GM12874 (cell line): Measurements from ENCODE around the gene TBL2.

Experiments
- TF ChIP-seq, protein P1 (sequence below): IDR thresholded peaks from 2 replicates; pipeline ENCODE4 v1.5.1; 2011; ENCODE audit warnings: low read depth, mild to moderate bottlenecking, control low read depth, low read length, moderate library complexity; ENCODE audit not compliant: insufficient read depth

The TBL2 gene

GRCh38 chr7:73521636-73522104, 56.7 kb downstream of the TBL2 start:
- TF ChIP-seq, protein P1, sequence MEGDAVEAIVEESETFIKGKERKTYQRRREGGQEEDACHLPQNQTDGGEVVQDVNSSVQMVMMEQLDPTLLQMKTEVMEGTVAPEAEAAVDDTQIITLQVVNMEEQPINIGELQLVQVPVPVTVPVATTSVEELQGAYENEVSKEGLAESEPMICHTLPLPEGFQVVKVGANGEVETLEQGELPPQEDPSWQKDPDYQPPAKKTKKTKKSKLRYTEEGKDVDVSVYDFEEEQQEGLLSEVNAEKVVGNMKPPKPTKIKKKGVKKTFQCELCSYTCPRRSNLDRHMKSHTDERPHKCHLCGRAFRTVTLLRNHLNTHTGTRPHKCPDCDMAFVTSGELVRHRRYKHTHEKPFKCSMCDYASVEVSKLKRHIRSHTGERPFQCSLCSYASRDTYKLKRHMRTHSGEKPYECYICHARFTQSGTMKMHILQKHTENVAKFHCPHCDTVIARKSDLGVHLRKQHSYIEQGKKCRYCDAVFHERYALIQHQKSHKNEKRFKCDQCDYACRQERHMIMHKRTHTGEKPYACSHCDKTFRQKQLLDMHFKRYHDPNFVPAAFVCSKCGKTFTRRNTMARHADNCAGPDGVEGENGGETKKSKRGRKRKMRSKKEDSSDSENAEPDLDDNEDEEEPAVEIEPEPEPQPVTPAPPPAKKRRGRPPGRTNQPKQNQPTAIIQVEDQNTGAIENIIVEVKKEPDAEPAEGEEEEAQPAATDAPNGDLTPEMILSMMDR: no peak

DNA sequence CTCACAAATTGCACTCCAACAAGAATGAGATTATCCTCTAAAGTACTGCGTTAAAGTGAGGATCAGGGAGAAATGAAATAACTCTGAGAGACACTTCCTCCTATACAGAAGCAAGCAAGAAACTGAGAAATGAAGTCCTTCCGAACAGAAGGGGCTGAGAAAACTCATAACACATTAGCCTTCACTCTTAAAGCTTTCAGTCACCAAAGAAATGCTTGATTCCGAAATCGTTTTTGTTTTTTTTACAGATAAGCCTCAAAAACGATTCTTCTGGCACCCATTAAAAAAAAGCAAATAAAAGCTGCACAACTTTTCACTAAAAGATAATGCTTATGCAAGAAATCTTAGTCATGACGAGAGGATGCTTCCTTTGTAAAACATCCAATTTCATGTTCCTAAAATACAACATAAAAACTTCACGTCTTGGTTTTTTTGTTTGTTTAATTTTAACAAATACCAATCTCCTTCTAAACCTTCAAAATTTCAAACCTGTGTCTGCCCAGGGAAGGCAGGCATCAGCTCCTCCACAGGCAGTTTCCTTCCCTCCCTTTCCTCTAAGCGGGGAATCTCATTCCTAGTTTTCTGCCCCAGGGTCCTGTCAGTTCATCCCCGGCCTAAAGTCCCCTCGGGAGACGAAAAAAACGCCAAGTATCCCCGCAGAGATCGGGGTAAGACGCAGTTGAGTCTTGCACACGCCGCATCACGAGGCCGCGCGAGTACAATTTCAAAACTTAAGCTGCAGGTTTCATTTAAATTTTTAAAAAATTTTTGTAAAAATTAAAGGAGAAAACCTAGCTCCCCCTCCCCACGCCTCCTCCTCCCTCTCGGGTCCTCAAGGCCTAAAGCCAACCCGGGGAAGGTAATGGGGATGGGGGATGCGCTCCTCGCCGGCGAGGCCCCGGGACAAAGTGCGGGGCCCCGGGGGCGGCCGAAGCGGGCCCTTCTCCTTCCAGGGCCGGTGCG, 57.4 kb downstream of the TBL2 start:
- TF ChIP-seq, protein P1: no peak

DNA sequence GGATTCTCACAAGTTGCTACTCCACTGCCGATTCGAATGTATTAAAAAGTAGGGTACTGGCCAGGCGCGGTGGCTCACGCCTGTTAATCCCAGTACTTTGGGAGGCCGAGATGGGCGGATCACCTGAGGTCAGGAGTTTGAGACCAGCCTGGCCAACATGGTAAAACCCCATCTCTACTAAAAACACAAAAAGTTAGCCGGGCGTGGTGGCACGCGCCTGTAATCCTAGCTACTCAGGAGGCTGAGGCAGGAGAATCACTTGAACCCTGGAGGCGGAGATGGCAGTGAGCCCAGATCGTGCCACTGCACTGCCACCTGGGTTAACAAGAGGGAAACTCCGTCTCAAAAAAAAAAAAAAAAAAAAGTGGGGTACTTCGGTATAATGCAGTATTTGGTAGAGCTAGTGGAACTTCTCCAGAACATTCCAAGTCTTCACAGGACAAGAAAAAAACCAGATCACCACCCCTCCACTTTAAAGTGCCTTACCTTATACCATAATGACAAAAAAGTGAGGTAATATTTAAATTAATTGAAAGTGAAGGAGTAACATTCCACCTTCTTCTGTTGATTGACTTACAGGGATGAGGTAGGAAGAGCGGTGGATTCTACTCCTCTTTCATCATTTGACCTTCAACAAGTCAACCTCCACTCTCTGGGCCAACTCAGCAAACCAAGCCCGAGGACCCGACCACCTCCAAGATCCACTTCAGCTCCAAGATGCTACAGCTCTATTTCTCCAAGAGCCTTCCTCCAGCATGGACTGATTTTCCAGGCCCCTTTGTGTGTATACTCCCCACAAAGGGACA, 58.3 kb downstream of the TBL2 start:
- TF ChIP-seq, protein P1: no peak

DNA sequence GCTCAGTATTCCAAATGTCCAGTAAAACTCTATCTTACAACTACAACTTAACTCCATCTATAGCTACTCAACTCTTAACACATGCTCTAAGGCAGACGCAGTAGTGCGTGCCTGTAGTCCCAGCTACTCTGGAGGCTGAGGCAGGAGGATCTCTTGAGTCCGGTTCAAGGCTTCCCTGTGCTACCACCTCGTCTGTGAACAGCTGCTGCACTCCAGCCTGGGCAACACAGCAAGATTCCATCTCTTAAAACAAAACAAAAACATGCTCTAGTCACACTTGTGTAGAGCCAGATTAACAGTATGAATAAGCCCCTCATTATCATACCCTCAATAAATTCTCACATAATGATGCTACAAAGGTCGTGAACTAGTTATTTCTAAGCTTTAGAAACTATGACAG, 59.9 kb downstream of the TBL2 start:
- TF ChIP-seq, protein P1: no peak
